Left renal cortex interstitium (tissue), 4 donors: Measurements from ENCODE around the gene SEL1L. TPM values are rescaled to one million over a fixed set of nuclear protein-coding genes. Genes with fewer than 3 reads are reported as not detected.
"Not testable (repeated sequence)": the region's sequence is repeated elsewhere in the genome, so short reads cannot be mapped to it uniquely, and the experiment has no call there.

Experiments used
- DNase-seq, 4 donors: peaks; one replicate each; pipeline ENCODE4 v3.0.0-alpha.2; 2013; ENCODE audit warnings: low read depth in 4 of 4, low spot score in 2 of 4, missing footprints in 1 of 4
- polyA plus RNA-seq, 4 donors: library from polyadenylated mRNA; unstranded; fragments of 120-200 nt; gene quantifications; one replicate each; pipeline ENCODE4 v1.2.1, GENCODE V29; 2013; ENCODE audit not compliant: insufficient read length in 4 of 4

SEL1L gene
- polyA plus RNA-seq: 10 to 100 TPM; 66.7 to 84.4 (median 76.6) TPM

DNA sequence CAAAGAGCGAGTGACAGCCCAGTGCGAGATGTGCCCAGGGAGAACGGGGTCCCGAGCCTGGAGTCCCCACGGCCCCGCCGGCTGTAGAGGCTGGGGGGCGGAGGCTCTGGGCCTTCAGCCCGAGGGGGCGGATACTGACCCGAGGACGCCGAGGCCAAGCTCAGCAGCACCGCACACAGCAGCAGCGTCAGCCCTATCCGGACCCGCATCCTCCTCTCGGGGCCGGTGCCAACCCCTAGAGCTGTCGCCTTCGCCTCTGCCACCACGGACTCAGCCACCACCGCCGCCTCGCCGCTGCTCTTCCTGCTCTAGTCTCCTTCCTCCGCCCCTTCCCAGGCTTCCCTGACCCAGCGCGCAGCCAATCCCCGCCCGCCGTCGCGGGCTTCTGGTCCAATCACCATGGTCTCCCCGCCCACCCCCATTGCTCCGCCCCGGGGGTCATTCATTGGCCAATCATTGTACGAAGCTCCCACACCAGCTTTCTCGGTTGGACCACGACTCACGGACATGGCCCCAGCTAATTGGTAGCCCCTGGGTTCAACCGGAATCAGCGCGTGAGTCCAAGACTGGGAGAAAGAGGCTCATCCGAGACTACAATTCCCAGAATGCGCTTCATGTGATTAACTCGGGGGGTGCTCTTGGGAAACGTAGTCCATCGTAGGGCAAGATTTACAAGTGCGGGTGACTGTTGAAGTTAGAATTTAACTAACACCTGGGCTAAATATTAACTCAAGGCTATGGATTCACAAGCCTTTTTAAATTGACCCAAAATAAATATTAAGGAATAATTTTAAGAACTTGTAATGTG lies at the start of gene SEL1L:
Gene SEL1L (minus strand): TSS at position 318 of the 808 bp plus-strand sequence. CDS start 109 bp downstream, at position 209.
- peak; percentile 97 to 100 (median 98) for DNase-seq

DNA sequence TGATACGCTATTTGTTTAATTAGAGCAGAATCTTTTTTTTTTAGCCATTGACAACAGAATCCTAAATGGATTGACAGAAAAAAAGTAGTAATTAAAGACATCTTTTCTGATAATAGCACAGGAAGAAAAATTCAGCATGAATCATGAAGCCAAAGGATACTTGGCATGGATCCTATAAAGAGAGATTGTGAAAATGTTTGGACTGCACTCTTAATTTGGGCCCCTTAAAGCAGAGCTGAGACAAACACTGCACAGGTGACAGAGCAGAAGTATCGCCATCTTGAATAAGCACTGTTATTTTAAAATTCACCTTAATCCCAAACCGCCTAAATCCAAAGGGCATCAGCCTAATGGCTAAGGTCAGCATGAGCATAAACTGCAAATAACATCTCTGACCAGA lies 48.8 kb upstream of the SEL1L start:
- DNase-seq: no peak

DNA sequence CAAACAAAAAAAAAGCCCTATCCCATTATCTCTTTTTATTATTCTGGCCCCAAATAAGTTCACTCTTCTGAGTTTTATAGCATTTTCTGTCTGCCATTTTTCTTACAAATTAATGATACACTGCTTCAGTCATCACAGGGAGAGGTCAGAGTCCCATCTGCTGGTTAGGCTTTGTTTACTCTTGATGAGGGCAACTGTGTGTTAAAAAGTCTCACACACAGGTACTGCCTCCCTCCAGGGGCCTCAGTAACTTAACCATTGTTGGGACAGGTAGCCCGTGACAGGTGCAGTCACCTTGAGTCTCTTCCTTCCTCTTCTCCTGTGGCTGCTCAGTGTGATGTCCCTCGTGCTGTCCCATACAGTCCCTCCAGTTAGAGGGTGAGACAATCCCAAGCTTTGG lies 45.5 kb upstream of the SEL1L start:
- DNase-seq: no peak

DNA sequence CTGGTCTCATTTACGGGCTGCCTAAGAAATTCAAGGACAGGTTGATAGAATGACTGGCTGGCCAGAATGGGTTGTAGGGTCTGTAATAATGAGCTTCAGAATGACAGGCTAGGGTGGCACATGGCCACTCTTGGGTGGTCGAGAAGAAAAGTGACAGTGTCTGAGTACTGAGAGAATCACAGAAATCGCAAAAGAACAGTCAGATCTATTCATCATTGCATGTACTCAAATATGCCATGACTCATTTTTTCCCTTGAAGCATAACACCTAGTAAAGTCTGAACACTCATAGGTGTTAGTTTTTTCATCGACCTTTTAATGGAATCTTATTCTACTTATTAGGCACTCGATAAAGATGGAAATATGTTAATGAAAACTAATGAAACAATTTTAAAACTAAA lies 37.8 kb upstream of the SEL1L start:
- DNase-seq: no peak

DNA sequence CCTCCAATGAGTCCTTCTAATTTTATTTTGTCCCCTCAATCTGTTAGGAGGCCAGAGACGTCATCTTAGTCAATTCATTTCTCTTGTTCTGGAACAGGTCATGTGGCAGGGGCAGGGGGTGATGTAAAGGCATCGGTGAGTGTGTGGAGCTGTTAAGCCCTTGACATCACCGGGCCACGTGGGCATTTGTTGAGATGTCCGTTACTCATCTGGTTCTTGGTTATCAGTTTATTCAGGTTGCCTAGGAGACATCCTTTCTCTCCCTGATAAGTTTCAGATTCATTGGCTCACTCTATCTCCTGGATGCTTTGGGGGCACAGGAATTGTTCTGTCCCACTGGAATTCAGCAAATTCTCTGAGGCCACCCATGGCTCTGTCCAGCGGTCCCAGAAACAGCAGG lies 33.6 kb upstream of the SEL1L start:
- DNase-seq: no peak

DNA sequence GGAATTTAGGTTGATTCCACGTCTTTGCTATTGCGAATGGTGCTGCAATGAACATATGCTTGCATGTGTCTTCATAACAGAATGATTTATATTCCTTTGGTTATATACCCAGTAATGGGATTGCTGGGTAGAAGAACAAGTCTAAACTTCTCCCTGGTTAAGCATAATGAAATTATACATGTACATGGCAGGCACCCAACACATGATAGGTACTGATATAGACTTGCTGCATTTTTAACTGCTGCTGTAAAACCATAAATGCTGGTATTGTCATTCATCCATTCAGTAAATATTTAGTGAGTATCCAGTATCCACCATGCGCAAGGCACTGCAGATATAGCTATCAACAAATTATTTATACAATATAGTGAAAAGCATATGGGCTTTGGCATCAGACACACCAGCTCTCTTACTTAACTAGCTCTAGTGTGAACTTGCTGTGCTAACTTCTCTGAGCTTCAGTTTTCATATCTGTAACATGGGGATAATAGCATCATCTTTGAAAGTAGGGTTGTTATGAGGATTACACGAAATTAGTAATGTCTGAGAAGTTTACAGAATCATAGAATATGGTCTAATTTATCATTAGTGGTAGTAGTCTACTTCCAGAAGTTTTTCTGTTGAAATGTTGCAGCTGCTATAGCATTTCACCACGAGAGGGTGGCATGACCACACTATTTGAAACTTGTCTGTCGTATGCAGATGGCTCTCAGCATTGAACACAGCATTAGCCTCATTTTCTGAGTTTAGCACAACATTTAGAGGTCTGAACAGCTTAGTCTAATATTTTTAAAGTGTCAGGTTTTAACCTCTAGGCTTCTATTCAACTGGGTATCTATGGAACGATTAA lies 32.0 kb upstream of the SEL1L start:
- DNase-seq: peak in 1 of 4 donors; percentile 41

DNA sequence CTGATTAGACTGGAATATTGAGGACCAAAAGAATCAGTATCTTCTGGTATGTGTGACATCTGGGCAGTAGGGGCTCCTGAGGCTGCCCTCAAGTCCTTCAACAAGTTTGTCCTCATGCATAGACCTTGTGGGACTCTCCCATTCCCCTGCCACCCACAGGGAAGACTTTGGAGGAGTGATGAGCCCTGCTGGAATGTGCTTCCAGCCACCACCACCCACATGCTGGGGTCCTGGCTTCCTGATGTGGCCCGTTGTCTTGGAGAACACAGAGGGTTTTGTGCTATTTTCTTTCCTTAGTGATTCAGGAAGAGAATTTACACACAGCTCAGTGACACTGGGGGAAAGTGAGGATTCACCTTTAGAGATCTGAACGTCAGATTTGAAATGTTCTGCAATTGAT lies 29.2 kb upstream of the SEL1L start:
- no peak for DNase-seq

DNA sequence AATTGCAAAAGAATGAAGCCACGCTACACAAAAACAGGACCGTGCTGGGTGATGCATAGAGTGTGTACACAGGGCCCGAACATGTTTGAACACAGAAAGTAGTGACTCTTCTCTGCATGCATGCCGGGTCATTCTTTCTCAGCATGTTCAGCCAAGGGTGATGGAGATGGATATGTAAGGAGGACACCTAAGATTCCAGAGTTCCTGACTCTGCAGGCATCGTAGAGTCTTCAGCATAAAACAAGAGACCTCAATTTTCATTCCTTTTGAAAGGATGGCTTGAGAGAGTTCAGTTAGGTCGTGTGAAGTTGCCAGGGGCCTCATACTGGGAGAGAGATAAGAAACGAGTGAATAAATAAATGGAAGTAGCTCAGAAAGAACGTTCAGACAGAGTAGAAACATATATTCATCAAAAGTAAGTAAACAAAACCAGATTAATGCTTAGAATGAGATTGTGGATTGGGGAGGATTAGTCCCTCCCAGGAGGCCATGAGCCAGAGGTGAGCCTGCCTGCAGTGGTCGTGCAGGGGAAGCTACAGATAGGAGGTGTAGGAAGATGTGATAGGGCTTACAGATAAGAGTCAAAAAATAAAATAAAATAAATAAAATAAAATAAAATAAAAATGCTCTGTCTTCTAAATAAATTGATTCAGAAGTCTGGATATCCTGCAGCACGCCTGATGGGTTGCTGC lies 27.6 kb upstream of the SEL1L start:
- DNase-seq: no peak

DNA sequence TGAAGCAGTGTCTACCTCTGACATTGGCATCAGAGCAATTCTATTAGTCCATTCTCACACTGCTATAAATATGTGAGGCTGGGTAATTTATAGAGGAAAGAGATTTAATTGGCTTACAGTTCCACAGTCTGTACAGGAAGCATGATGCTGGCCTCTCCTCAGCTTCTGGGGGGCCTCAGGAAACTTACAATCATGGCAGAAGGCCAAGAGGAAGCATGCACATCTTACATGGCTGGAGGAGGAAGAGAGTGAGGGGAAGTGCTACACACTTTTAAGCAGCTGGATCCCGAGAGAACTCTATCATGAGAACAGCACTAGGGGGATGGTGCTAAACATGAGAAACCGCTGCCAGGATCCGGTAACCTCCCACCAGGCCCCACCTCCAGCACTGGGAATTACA lies 25.7 kb upstream of the SEL1L start:
- DNase-seq: no peak

DNA sequence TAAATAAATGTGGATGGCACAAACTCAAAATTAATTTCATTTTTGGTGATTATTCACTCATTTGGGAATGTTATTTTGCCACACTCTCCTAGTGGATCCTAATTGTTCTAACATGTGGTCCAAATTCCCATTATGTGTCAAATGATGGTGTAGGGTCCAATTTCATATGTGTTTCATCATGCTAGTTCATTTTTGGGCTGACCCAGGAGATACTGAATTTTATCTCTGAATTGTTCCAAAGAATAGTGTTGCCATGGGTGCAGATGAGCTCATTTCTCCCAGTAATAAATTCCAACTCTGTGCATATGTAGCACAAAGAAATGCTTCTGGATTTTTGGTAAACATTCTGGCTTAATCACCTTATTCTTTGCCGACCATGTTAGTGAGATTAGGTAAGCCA lies 23.5 kb upstream of the SEL1L start:
- DNase-seq: no peak

DNA sequence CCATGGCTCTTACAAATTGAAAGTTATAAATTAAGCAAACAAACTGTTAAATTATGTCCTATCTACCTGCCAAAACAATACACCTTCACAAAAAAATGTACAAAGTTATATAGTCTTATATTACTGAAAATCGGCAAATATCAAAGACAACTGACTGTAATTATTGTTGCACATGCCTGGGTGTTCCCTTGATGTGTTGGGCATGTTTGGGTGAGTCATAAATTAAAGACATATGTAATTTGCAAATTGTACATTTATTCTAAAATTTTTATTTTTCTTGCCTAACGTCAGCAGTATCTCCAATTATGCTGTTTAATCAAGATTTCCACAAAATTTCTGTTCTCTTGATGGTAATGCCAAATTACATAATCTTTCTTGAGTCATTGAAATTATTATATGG lies 22.0 kb upstream of the SEL1L start:
- DNase-seq: no peak

DNA sequence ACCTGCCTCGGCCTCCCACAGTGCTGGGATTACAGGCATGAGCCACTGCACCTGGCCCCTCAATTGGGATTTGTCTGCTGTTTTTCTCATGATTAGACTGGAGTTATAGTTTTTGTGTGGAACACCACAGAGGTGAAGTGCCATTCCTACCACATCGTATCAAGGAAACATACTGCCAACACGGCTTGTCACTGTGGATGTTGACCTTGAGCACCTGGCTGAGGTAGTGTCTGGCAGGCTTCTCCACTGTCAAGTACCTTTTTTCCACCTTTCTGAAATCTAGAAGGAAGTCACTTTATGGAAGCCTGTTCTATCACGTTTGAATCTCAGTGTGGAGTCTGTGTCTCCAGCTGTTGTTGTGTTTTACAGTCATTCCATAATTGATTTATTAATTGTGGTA lies 21.4 kb upstream of the SEL1L start:
- DNase-seq: no peak

DNA sequence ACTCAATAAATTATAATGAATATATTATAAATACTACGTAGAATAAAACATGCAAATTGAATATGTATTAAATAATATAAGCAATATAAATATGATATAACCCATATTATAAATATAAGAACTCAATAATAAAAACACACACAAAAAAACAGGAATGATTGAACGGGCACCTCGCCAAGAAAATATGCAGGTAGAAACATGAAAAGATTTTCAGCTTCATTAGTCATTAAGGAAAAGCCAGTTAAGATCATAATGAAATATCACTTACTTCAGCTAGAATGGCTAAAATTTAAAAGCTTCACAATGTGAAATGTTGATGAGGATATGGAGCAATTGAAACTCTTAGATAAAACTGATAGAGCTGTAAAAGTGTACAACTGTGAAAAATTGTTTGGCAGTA lies 17.8 kb upstream of the SEL1L start:
- DNase-seq: no peak

DNA sequence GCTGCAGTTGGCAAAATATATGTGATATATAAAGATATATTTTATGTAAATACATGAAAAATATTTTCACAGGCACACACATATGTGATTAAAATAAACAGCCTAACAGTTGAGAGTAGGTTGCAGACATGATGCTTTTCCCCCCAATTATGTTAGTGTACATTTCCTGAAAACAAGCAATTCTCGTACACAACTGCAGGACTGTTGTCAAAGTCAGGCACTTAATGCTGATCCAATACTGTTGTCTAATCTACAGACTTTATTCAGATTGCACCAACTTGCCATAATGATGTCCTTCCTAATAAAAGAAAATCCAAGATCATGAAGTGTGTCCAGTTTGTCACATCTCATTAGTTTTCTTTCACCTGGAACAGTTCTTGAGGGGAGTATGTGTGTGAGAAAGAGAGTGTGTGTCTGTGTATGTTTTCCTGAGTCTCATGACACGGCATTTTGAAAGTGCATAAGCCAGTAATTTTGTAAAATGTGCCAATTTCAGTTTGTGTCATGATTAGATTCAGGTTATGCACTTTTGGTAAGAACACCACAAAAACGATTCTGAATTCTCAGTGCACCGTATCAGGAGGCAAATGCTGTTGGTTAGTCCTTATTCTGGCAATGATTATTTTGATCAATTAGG lies 16.5 kb upstream of the SEL1L start:
- DNase-seq: peak in 1 of 4 donors; percentile 20

DNA sequence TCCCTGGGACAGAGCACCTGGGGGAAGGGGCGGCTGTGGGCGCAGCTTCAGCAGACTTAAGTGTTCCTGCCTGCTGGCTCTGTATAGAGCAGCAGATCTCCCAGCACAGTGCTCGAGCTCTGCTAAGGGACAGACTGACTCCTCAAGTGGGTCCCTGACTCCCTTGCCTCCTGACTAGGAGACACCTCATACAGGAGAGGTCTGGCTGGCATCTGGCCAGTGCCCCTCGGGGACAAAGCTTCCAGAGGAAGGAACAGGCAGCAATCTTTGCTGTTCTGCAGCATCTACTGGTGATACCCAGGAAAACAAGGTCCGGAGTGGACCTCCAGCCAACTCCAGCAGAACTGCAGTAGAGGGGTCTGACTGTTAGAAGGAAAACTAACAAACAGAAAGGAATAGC lies 7.6 kb upstream of the SEL1L start:
- not testable (repeated sequence) for DNase-seq

DNA sequence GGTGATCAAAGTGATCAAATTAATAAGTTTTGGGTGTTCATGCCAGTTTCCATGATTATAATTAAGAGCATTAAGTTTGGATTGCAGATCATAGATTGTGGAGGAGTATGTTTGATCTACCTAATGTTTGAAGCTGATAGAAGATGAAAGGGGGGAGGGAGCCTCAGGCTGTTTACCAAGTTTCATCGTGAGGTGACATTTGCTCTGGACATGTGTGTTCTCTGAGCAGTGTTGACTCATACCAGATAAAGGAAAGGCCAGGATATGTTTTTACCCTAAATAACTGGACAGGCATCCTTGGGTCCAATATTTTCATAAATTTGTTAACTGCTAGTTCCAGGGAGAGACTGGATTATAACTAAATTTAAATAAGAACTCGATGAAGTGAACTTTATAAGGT lies 3.5 kb upstream of the SEL1L start:
- DNase-seq: no peak

DNA sequence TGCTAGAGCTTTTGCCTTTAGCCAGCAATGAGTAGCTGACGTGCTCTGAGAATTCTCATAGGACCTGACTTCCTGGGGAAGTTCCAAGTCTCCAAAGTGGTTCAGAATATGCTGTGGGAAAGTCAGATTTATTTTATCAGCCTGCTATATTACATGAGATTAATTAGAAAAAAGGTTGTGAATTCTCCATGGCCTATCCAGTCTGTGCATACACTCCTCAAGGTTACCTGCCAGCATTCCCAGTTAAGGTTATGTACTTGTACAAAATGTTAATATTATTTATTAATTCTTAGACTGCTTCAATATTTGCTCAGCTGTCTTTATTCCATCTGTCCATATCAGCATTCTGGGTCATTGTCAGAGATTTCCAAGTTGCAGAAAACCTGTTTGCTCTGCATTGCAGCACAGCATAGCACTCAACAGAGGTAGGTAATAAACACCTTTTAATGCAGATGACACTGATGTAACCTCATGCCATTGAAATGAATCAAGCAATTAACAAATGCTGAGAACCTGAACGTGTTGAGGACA lies 2.7 kb upstream of the SEL1L start:
- DNase-seq: no peak

DNA sequence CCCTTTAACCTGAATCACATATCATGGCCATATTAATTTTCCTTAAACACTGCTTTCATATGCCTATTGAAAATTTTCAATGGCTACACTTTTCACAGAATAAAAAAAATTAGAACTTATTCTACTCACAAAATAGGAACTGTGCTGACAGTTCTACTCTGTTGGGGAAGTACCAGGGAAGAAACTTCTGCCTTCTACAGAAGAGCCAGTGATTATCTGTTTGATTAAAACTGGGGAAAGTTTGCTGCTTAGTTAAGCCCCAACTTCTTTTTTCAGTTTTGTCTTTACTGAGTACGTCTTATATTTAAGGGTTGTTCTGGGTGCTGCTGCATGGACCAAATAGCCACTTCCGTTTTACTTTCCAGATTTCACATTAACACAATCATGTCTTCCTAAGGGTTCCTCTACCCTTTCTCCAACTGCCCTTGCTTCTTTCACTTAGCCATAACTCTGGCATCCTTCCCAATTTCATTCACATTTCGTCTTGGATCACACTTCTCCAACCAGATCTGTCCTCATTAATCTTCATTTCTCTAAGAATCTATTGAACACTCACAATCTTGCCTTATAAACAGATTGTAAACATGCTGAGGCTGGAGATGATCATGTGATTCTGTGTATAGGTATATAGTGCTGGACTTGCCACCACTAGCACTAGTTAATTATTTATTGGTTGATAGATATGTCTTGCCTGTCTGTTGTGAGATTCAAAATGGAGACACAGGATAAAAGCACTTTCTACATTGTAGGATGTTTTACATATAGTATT lies 1.9 kb upstream of the SEL1L start:
- no peak for DNase-seq

DNA sequence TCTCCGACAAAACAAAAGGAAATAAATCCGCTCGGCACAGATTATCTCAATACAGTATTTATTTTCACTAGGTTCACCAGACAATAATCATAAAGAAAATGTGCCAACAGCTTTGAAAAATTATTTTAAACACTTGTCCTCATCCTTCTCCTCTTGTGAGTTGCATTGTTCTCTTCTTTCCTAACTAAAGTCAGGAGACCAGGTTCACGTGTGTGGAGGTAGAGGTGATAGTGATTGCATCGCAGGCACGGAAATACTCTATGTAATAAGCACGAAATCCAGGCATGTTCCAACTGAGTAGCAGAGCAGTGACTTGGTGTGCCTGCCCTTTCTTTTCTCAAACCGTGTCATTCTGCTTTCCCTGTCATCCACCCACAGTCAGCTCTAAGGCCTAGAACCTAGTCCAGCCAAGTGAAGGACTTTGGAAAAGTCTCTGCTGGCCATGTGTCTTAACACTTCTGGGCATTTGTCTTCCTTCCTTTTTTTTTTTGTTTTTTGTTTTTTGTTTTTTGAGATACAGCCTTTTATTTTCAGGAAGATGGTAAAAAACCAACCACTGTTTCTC lies 939 bp upstream of the SEL1L start:
- DNase-seq: no peak

DNA sequence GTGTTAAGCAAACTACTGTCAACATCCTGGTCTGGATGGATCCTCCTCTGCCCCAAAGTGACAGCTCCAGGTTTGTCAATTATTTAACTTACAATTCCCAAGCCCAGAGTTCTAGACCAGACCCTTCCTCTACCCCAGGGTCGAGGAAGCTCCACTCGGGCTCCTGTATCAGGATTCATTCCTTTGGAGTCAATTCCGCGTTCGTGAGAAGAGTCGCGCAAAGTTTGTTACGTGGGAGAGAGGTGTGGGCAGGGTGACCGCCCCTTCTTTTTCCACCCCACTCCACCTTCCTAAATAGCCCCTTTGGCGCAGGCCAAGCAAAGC lies 479 bp downstream of the SEL1L start:
- DNase-seq: no peak
